ENCODE results near the gene TRMT112.
A peak's percentile ranks its signal among the peaks of the same experiment; 100 is the strongest.

TRMT112 gene

DNA sequence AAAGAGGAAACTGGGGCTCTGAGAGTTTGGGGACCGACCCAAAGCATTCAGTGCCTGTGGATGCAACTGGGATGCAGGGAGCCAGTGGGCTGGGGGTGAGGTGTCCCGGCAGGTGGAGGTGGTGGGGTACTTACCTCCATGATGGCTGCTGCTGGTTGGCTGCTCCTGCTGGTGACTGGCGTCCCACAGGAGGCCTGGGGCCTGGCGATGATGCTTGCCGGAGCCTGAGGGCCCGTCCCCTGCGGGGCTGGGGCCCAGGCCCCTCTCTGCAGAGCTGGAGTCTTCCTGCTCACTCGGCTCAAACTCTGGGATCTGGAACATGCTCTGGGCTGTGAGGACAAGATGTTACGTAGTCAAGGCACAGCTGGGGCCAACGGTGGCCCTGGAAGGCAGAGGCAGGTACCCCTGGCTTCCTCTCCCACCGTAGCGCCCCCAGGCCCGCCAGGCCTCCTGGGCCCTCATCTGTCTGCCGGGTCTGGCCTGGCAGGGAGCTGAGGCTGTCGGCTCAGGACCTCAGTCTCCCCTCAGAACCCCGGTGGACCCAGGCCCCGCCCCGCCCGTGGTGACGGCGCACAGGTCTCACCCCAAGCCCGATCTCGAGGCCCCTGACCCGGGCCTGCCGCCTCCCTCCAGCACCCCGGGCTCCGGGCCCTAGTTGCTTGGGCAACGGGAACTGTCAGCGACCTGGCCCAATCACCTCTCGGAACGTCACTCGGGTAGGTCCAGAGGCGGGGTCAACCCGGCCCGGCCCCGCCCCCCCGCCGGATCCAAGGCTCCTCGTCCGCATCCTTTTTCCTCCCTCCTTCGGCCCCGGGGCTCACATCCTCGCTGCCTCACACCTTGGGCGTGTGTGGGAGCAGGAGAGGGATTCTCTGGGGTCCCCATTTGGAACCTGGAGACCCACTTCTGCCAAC, 33.1 kb downstream of the TRMT112 start, which contains the start of gene BAD:
TSS of gene BAD (minus strand) at position 618 of the 914 bp plus-strand sequence. CDS start at position 321, 297 bp downstream.
- Histone ChIP-seq H3K36me3 (ENCODE audit: low read depth) (peaks cover 25% of the 10 kb centered on the region), H3K27me3 (ENCODE audit: insufficient read depth, poor library complexity, severe bottlenecking) (no peaks in the 10 kb centered on the region), H3K9me3 (ENCODE audit: severe bottlenecking) (no peaks in the 10 kb centered on the region), H3K27ac (ENCODE audit: poor library complexity, severe bottlenecking) (peak within 1 kb of the TSS; percentile 88), H3K4me1 (ENCODE audit: insufficient read depth, poor library complexity, severe bottlenecking) (no peaks in the 10 kb centered on the region), H3K4me3 (ENCODE audit: severe bottlenecking) (peak within 1 kb of the TSS; percentile 65)
- DNase-seq (ENCODE audit: low spot score) = peak; percentile 94
- TF ChIP-seq, protein P1, sequence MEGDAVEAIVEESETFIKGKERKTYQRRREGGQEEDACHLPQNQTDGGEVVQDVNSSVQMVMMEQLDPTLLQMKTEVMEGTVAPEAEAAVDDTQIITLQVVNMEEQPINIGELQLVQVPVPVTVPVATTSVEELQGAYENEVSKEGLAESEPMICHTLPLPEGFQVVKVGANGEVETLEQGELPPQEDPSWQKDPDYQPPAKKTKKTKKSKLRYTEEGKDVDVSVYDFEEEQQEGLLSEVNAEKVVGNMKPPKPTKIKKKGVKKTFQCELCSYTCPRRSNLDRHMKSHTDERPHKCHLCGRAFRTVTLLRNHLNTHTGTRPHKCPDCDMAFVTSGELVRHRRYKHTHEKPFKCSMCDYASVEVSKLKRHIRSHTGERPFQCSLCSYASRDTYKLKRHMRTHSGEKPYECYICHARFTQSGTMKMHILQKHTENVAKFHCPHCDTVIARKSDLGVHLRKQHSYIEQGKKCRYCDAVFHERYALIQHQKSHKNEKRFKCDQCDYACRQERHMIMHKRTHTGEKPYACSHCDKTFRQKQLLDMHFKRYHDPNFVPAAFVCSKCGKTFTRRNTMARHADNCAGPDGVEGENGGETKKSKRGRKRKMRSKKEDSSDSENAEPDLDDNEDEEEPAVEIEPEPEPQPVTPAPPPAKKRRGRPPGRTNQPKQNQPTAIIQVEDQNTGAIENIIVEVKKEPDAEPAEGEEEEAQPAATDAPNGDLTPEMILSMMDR (IDR thresholded peaks at IDR 0.05; ENCODE audit: poor library complexity, severe bottlenecking) = no peak
- peak; percentile 89 for ATAC-seq (ENCODE audit: low read depth)

DNA sequence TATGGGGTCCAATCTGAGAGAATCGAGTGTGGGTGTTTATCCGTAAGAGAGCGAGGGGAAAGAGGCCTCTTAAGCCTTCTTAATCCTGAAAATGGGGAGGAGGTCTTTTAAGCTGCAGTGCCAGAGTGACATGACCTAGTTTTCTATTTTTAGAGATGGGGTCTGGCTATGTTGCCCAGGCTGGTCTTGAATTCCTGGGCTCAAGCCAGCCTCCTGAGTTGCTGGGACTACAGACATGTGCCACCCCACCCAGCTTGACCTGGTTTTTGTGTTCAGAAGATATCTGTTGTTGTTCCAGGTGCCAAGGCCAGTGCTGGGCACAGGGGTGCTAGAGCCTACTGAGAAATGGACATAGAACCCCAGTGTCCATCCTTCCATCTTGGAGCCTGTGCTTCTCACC, 34.3 kb downstream of the TRMT112 start:
- Histone ChIP-seq H3K4me1 (ENCODE audit: insufficient read depth, poor library complexity, severe bottlenecking) (no peaks in the 10 kb centered on the region), H3K27ac (ENCODE audit: poor library complexity, severe bottlenecking) (peak overlapping the region; percentile 88), H3K9me3 (ENCODE audit: severe bottlenecking) (no peaks in the 10 kb centered on the region), H3K27me3 (ENCODE audit: insufficient read depth, poor library complexity, severe bottlenecking) (no peaks in the 10 kb centered on the region), H3K36me3 (ENCODE audit: low read depth) (peaks cover 29% of the 10 kb centered on the region), H3K4me3 (ENCODE audit: severe bottlenecking) (no peak overlapping the region)
- ATAC-seq (ENCODE audit: low read depth) (no peak), DNase-seq (ENCODE audit: low spot score) (no peak)
- TF ChIP-seq, protein P1 (IDR thresholded peaks at IDR 0.05; ENCODE audit: poor library complexity, severe bottlenecking) = no peak

DNA sequence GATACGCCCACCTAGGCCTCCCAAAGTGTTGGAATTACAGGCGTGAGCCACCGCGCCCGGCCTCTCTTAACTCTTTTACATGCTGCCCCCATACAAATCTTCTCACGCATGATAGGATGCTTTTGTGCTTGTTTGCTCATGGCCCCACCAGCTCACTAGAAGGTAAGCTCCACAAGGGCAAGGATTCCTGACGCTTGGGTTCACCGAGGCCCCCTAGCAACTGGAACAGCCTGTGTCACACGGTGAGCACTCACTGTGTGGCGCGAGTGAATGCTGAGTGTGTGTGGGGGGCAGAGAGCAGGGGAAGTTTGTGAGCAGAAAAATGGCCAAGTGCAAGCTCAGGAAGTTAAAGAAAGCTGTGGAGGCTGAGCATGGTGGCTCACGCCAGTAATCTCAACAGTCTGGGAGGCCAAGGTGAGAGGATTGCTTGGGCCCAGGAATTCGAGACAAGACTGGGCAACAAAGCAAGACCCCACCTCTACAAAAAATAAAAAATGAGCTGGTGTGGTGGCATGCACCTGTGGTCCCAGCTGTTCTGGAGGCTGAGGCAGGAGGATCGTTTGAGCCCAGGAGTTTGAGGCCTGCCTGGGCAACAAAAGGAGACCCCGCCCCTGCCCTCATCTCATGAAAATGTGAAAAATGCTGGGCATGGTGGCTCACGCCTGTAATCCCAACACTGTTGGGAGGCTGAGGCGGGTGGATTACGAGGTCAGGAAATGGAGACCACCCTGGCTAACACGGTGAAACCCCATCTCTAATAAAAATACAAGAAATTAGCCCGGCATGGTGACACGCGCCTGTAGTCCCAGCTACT, 35.2 kb downstream of the TRMT112 start:
- H3K9me3 ChIP-seq (ENCODE audit: severe bottlenecking) = no peaks in the 10 kb centered on the region
- TF ChIP-seq, protein P1 (IDR thresholded peaks at IDR 0.05; ENCODE audit: poor library complexity, severe bottlenecking) = no peak
- DNase-seq (ENCODE audit: low spot score) (no peak), ATAC-seq (ENCODE audit: low read depth) (no peak)
- no peak overlapping the region for H3K27ac ChIP-seq (ENCODE audit: poor library complexity, severe bottlenecking)
- peaks cover 36% of the 10 kb centered on the region for H3K36me3 ChIP-seq (ENCODE audit: low read depth)
- H3K4me1 ChIP-seq (ENCODE audit: insufficient read depth, poor library complexity, severe bottlenecking) = peaks cover 3% of the 10 kb centered on the region
- no peaks in the 10 kb centered on the region for H3K27me3 ChIP-seq (ENCODE audit: insufficient read depth, poor library complexity, severe bottlenecking)
- H3K4me3 ChIP-seq (ENCODE audit: severe bottlenecking) = no peak overlapping the region

DNA sequence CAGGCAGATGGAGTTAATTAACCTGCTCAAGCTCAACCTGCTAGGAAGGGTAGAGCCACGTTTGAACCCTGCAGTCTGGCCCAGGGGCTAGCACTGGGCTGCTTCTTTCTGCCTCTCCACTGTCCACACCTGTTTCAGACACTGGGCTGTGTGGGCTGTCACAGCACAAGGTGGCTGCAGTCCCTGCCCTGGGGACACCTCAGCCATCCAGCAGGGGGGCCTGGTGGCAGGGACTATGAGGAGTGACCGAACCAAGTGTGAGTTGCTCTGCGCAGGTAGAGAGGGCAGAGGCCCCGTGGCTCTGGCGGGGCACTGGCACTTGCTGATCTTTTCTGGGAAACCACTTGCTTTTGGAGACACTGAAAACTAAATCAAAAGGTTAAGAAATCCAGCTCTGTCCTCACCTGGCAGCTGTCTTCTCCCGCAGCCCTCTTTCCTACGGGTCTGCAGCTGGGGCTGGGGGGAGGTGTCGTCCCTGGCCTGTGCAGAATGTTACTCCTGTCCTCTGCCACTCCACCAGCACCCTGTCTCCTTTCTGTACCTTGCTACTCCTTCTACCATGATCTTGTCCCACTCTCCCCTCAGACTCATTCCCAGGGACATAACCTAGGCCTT, 38.7 kb downstream of the TRMT112 start:
- TF ChIP-seq, protein P1 (IDR thresholded peaks at IDR 0.05; ENCODE audit: poor library complexity, severe bottlenecking) = no peak
- DNase-seq (ENCODE audit: low spot score) (no peak), ATAC-seq (ENCODE audit: low read depth) (no peak)
- H3K27ac ChIP-seq (ENCODE audit: poor library complexity, severe bottlenecking) = peak overlapping the region; percentile 8
- peaks cover 46% of the 10 kb centered on the region for H3K36me3 ChIP-seq (ENCODE audit: low read depth)
- H3K27me3 ChIP-seq (ENCODE audit: insufficient read depth, poor library complexity, severe bottlenecking) = no peaks in the 10 kb centered on the region
- H3K4me1 ChIP-seq (ENCODE audit: insufficient read depth, poor library complexity, severe bottlenecking) = peaks cover 15% of the 10 kb centered on the region
- H3K9me3 ChIP-seq (ENCODE audit: severe bottlenecking) = no peaks in the 10 kb centered on the region
- no peak overlapping the region for H3K4me3 ChIP-seq (ENCODE audit: severe bottlenecking)
